ENCODE data around the gene HOXD10. TPM values are rescaled to one million over a fixed set of nuclear protein-coding genes. Genes with fewer than 3 reads are reported as not detected.

The HOXD10 gene
- total RNA-seq, 1 donor from 2014 or later = not detected

- Mint-ChIP-seq H3K27me3 (ENCODE audit: insufficient read depth) (peaks cover 79% of the 10 kb centered on the region), H3K9me3 (peaks cover 7% of the 10 kb centered on the region), H3K36me3 (ENCODE audit: low read depth) (peaks cover 7% of the 10 kb centered on the region), H3K27ac (no peak overlapping the region), H3K4me3 (no peak overlapping the region), H3K4me1 (ENCODE audit: low read depth) (no peaks in the 10 kb centered on the region)
- DNase-seq (ENCODE audit: low spot score) = no peak
- intact Hi-C loops (cut with micrococcal nuclease) = loop anchor here (2.0 to 10.0 kb wide), 3 partner anchors 47 to 1830 kb away; partner anchors contain the start of genes HOXD10 and SP9
Measured at GRCh38 chr2:176161825-176162626, 45.4 kb downstream of the HOXD10 start.

- no peak overlapping the region for H3K27ac Mint-ChIP-seq
- no peak for DNase-seq (ENCODE audit: low spot score)
- H3K4me3 Mint-ChIP-seq = no peak overlapping the region
- peaks cover 81% of the 10 kb centered on the region for H3K27me3 Mint-ChIP-seq (ENCODE audit: insufficient read depth)
- H3K9me3 Mint-ChIP-seq = peaks cover 7% of the 10 kb centered on the region
- intact Hi-C loops (cut with micrococcal nuclease) = loop anchor here (2.0 to 10.0 kb wide), 3 partner anchors 48 to 1831 kb away; partner anchors contain the start of genes HOXD10 and SP9
- peaks cover 5% of the 10 kb centered on the region for H3K36me3 Mint-ChIP-seq (ENCODE audit: low read depth)
- no peaks in the 10 kb centered on the region for H3K4me1 Mint-ChIP-seq (ENCODE audit: low read depth)
Measured at GRCh38 chr2:176162911-176163671, 46.5 kb downstream of the HOXD10 start.

- Mint-ChIP-seq H3K27me3 (ENCODE audit: insufficient read depth) (peaks cover 81% of the 10 kb centered on the region), H3K4me1 (ENCODE audit: low read depth) (no peaks in the 10 kb centered on the region), H3K27ac (peak overlapping the region; percentile 55), H3K36me3 (ENCODE audit: low read depth) (peaks cover 5% of the 10 kb centered on the region), H3K9me3 (peaks cover 7% of the 10 kb centered on the region), H3K4me3 (no peak overlapping the region)
- DNase-seq (ENCODE audit: low spot score) = no peak
- intact Hi-C loops (cut with micrococcal nuclease) = loop anchor here (2.0 to 10.0 kb wide), 3 partner anchors 49 to 1831 kb away; partner anchors contain the start of genes HOXD10 and SP9
Measured at GRCh38 chr2:176163672-176164056, 47.1 kb downstream of the HOXD10 start.

GRCh38 chr2:176164201-176164600 lies 47.6 kb downstream of the HOXD10 start:
- DNase-seq (ENCODE audit: low spot score) = no peak
- intact Hi-C loops (cut with micrococcal nuclease) = loop anchor here (5.0 to 10.0 kb wide), 2 partner anchors 49 to 1832 kb away; partner anchors contain the start of genes HOXD10 and SP9
- Mint-ChIP-seq H3K27me3 (ENCODE audit: insufficient read depth) (peaks cover 81% of the 10 kb centered on the region), H3K4me3 (no peak overlapping the region), H3K36me3 (ENCODE audit: low read depth) (peaks cover 5% of the 10 kb centered on the region), H3K9me3 (peaks cover 7% of the 10 kb centered on the region), H3K4me1 (ENCODE audit: low read depth) (no peaks in the 10 kb centered on the region), H3K27ac (peak overlapping the region; percentile 55)

GRCh38 chr2:176164611-176165369 lies 48.2 kb downstream of the HOXD10 start:
- Mint-ChIP-seq H3K4me3 (no peak overlapping the region), H3K9me3 (peaks cover 7% of the 10 kb centered on the region), H3K36me3 (ENCODE audit: low read depth) (peaks cover 5% of the 10 kb centered on the region), H3K4me1 (ENCODE audit: low read depth) (no peaks in the 10 kb centered on the region), H3K27ac (peak overlapping the region; percentile 67), H3K27me3 (ENCODE audit: insufficient read depth) (peaks cover 80% of the 10 kb centered on the region)
- no peak for DNase-seq (ENCODE audit: low spot score)
- intact Hi-C loops (cut with micrococcal nuclease) = loop anchor here (1.0 to 10.0 kb wide), 3 partner anchors 10 to 1832 kb away; partner anchors contain the start of genes HOXD10 and SP9

GRCh38 chr2:176165370-176166050 lies 48.9 kb downstream of the HOXD10 start:
- no peak for DNase-seq (ENCODE audit: low spot score)
- peaks cover 5% of the 10 kb centered on the region for H3K36me3 Mint-ChIP-seq (ENCODE audit: low read depth)
- H3K27me3 Mint-ChIP-seq (ENCODE audit: insufficient read depth) = peaks cover 82% of the 10 kb centered on the region
- intact Hi-C loops (cut with micrococcal nuclease) = loop anchor here (1.0 to 10.0 kb wide), 2 partner anchors 9 to 51 kb away; partner anchors contain the start of gene HOXD10
- peak overlapping the region; percentile 67 for H3K27ac Mint-ChIP-seq
- no peaks in the 10 kb centered on the region for H3K4me1 Mint-ChIP-seq (ENCODE audit: low read depth)
- H3K9me3 Mint-ChIP-seq = peaks cover 7% of the 10 kb centered on the region
- H3K4me3 Mint-ChIP-seq = no peak overlapping the region

GRCh38 chr2:176166272-176166671 lies 49.7 kb downstream of the HOXD10 start:
- Mint-ChIP-seq H3K4me1 (ENCODE audit: low read depth) (no peaks in the 10 kb centered on the region), H3K4me3 (no peak overlapping the region), H3K9me3 (peaks cover 7% of the 10 kb centered on the region), H3K36me3 (ENCODE audit: low read depth) (peaks cover 5% of the 10 kb centered on the region), H3K27ac (no peak overlapping the region), H3K27me3 (ENCODE audit: insufficient read depth) (peaks cover 82% of the 10 kb centered on the region)
- intact Hi-C loops (cut with micrococcal nuclease) = loop anchor here (10.0 kb wide), 1 partner anchor 51 kb away; the partner anchor contains the start of gene HOXD10
- DNase-seq (ENCODE audit: low spot score) = no peak

- Mint-ChIP-seq H3K4me3 (no peak overlapping the region), H3K9me3 (peaks cover 7% of the 10 kb centered on the region), H3K36me3 (ENCODE audit: low read depth) (peaks cover 5% of the 10 kb centered on the region), H3K27me3 (ENCODE audit: insufficient read depth) (peaks cover 81% of the 10 kb centered on the region), H3K27ac (no peak overlapping the region), H3K4me1 (ENCODE audit: low read depth) (no peaks in the 10 kb centered on the region)
- intact Hi-C loops (cut with micrococcal nuclease) = loop anchor here (10.0 kb wide), 1 partner anchor 53 kb away; the partner anchor contains the start of gene HOXD10
- no peak for DNase-seq (ENCODE audit: low spot score)
Measured at GRCh38 chr2:176167398-176167797, 50.8 kb downstream of the HOXD10 start.

- Mint-ChIP-seq H3K4me3 (no peak overlapping the region), H3K36me3 (ENCODE audit: low read depth) (peaks cover under 1% of the 10 kb centered on the region), H3K27ac (no peak overlapping the region), H3K4me1 (ENCODE audit: low read depth) (no peaks in the 10 kb centered on the region), H3K9me3 (peaks cover 1% of the 10 kb centered on the region), H3K27me3 (ENCODE audit: insufficient read depth) (peaks cover 82% of the 10 kb centered on the region)
- intact Hi-C loops (cut with micrococcal nuclease) = loop anchor here (10.0 kb wide), 1 partner anchor 54 kb away; the partner anchor contains the start of gene HOXD10
- DNase-seq (ENCODE audit: low spot score) = no peak
Measured at GRCh38 chr2:176169181-176169580, 52.6 kb downstream of the HOXD10 start.
